Gastroesophageal sphincter (tissue), 3 donors: ENCODE measurements around the gene AP2A2.

Experiments used
- EP300 ChIP-seq: sonication (generic); formaldehyde crosslinking; IDR thresholded peaks from one replicate; pipeline ENCODE4 v1.6.1; 2017; ENCODE audit warnings: antibody characterized with exemption, mild to moderate bottlenecking
- POLR2AphosphoS5 ChIP-seq: sonication (generic); formaldehyde crosslinking; IDR thresholded peaks from one replicate; pipeline ENCODE4 v1.6.1; 2017; ENCODE audit warnings: antibody characterized with exemption
- TF ChIP-seq, protein P1 (sequence below), 4 experiments: fragments of 200-600 bp in 2 of 4; fragments of 450-650 bp in 2 of 4; sonication (generic) in 1 of 4; IDR thresholded peaks; one replicate each; pipeline ENCODE4 v1.5.1; 2017 to 2019; ENCODE audit warnings: antibody characterized with exemption in 4 of 4, mild to moderate bottlenecking in 2 of 4, moderate library complexity in 2 of 4

DNA sequence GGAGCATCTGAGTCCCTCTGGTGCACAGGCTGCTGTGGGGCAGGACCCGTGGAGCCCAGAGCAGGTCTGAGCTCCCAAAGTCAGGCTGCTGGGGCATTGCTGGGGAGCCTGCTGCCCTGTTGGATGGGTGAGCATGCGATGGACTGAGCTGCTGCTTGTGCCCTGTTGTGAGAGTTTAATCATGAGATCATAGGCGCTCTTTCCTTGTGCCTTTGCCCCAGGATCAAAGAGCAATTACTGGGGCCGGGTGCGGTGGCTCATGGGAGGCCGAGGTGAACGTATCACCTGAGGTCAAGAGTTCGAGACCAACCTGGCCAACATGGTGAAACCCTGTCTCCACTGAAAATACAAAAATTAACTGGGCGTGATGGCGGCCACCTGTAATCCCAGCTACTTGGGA, 73.3 kb downstream of the AP2A2 start:
- TF ChIP-seq, protein P1, sequence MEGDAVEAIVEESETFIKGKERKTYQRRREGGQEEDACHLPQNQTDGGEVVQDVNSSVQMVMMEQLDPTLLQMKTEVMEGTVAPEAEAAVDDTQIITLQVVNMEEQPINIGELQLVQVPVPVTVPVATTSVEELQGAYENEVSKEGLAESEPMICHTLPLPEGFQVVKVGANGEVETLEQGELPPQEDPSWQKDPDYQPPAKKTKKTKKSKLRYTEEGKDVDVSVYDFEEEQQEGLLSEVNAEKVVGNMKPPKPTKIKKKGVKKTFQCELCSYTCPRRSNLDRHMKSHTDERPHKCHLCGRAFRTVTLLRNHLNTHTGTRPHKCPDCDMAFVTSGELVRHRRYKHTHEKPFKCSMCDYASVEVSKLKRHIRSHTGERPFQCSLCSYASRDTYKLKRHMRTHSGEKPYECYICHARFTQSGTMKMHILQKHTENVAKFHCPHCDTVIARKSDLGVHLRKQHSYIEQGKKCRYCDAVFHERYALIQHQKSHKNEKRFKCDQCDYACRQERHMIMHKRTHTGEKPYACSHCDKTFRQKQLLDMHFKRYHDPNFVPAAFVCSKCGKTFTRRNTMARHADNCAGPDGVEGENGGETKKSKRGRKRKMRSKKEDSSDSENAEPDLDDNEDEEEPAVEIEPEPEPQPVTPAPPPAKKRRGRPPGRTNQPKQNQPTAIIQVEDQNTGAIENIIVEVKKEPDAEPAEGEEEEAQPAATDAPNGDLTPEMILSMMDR (IDR thresholded peaks at IDR 0.05): no peak
- TF ChIP-seq EP300 (no peak), POLR2AphosphoS5 (no peak)
